HCT116 (cell line): ENCODE results near the gene LIMS2.

ENCODE experiments used
- EZH2 ChIP-seq: fragments of 200-600 bp; sonication (generic); IDR thresholded peaks from 2 replicates; pipeline ENCODE4 v1.6.1; 2017; ENCODE audit warnings: antibody characterized with exemption, mixed run types
- POLR2A ChIP-seq: IDR thresholded peaks from 2 replicates; pipeline ENCODE4 v1.7.0; 2011; ENCODE audit warnings: borderline replicate concordance; ENCODE audit not compliant: insufficient read depth, insufficient read length; ENCODE audit errors: extremely low read depth
- TF ChIP-seq, protein P1 (sequence below), 3 experiments: fragments of 200-600 bp in 1 of 3; sonication (generic) in 1 of 3; IDR thresholded peaks in 2 of 3; conservative IDR thresholded peaks in 1 of 3; 2 replicates each; pipeline ENCODE4 v1.5.1; 2012 to 2017; ENCODE audit warnings: low read depth in 2 of 3, low read length in 2 of 3, antibody characterized with exemption in 1 of 3, borderline replicate concordance in 1 of 3, control low read depth in 1 of 3, mild to moderate bottlenecking in 1 of 3, mixed read lengths in 1 of 3, mixed run types in 1 of 3, moderate library complexity in 1 of 3; ENCODE audit not compliant: insufficient read depth in 1 of 3
- TF ChIP-seq, protein P2 (sequence below): IDR thresholded peaks from 2 replicates; pipeline ENCODE4 v1.6.1; 2012; ENCODE audit warnings: low read depth
- TF ChIP-seq, protein P3 (sequence below): IDR thresholded peaks from 2 replicates; pipeline ENCODE4 v1.6.1; 2011; ENCODE audit warnings: mild to moderate bottlenecking, low read length, moderate library complexity; ENCODE audit not compliant: insufficient replicate concordance; ENCODE audit errors: extremely low read depth

DNA sequence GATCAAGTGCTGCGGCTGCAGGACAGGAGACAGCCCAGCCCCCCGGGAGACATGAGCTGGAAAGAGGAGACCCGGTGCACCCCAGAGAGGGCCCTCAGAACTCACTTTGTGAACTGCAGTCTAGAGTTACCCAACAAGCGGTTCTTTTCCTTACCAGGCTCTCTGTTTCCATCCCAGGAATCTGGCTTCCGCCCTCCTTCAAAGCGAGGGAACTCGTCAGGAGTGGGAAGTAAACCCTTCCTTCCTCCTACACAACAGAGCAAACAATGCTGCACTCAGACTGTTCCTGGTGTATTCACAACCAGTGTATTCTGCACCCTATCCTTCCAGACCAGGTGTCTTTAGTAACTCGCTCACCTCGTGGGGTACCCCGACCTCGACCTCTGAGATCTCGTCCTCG, 34.0 kb upstream of the LIMS2 start:
- TF ChIP-seq POLR2A (no peak), EZH2 (no peak)
- TF ChIP-seq, protein P1, sequence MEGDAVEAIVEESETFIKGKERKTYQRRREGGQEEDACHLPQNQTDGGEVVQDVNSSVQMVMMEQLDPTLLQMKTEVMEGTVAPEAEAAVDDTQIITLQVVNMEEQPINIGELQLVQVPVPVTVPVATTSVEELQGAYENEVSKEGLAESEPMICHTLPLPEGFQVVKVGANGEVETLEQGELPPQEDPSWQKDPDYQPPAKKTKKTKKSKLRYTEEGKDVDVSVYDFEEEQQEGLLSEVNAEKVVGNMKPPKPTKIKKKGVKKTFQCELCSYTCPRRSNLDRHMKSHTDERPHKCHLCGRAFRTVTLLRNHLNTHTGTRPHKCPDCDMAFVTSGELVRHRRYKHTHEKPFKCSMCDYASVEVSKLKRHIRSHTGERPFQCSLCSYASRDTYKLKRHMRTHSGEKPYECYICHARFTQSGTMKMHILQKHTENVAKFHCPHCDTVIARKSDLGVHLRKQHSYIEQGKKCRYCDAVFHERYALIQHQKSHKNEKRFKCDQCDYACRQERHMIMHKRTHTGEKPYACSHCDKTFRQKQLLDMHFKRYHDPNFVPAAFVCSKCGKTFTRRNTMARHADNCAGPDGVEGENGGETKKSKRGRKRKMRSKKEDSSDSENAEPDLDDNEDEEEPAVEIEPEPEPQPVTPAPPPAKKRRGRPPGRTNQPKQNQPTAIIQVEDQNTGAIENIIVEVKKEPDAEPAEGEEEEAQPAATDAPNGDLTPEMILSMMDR (IDR thresholded peaks at IDR 0.05 in 2 of 3, conservative IDR thresholded peaks at IDR 0.05 in 1 of 3; ENCODE audit: borderline replicate concordance in 1 of 3, insufficient read depth in 1 of 3, low read depth in 2 of 3, low read length in 2 of 3): no peak
- TF ChIP-seq, protein P2, sequence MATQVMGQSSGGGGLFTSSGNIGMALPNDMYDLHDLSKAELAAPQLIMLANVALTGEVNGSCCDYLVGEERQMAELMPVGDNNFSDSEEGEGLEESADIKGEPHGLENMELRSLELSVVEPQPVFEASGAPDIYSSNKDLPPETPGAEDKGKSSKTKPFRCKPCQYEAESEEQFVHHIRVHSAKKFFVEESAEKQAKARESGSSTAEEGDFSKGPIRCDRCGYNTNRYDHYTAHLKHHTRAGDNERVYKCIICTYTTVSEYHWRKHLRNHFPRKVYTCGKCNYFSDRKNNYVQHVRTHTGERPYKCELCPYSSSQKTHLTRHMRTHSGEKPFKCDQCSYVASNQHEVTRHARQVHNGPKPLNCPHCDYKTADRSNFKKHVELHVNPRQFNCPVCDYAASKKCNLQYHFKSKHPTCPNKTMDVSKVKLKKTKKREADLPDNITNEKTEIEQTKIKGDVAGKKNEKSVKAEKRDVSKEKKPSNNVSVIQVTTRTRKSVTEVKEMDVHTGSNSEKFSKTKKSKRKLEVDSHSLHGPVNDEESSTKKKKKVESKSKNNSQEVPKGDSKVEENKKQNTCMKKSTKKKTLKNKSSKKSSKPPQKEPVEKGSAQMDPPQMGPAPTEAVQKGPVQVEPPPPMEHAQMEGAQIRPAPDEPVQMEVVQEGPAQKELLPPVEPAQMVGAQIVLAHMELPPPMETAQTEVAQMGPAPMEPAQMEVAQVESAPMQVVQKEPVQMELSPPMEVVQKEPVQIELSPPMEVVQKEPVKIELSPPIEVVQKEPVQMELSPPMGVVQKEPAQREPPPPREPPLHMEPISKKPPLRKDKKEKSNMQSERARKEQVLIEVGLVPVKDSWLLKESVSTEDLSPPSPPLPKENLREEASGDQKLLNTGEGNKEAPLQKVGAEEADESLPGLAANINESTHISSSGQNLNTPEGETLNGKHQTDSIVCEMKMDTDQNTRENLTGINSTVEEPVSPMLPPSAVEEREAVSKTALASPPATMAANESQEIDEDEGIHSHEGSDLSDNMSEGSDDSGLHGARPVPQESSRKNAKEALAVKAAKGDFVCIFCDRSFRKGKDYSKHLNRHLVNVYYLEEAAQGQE: no peak
- TF ChIP-seq, protein P3, sequence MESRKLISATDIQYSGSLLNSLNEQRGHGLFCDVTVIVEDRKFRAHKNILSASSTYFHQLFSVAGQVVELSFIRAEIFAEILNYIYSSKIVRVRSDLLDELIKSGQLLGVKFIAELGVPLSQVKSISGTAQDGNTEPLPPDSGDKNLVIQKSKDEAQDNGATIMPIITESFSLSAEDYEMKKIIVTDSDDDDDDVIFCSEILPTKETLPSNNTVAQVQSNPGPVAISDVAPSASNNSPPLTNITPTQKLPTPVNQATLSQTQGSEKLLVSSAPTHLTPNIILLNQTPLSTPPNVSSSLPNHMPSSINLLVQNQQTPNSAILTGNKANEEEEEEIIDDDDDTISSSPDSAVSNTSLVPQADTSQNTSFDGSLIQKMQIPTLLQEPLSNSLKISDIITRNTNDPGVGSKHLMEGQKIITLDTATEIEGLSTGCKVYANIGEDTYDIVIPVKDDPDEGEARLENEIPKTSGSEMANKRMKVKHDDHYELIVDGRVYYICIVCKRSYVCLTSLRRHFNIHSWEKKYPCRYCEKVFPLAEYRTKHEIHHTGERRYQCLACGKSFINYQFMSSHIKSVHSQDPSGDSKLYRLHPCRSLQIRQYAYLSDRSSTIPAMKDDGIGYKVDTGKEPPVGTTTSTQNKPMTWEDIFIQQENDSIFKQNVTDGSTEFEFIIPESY: no peak
